Fibroblast of lung (primary cell): Measurements from ENCODE around the gene OBSCN. TPM values are rescaled to one million over a fixed set of nuclear protein-coding genes. Genes with fewer than 3 reads are reported as not detected.

Source experiments
- DNase-seq, 2 donors: peaks; one replicate each; pipeline versions ENCODE4 v3.0.0 to v3.0.0-alpha.2; 2010; ENCODE audit warnings: low read depth in 2 of 2
- H2AFZ ChIP-seq: 2 replicates; pipeline ENCODE4 v1.5.1; 2012; ENCODE audit warnings: low read length, control low read depth, inconsistent platforms
- H3K27ac ChIP-seq: 2 replicates; pipeline ENCODE4 v1.5.1; 2011; ENCODE audit warnings: low read length, control low read depth; ENCODE audit not compliant: insufficient read depth
- H3K27me3 ChIP-seq: 2 replicates; pipeline ENCODE4 v1.5.1; 2011; ENCODE audit warnings: mild to moderate bottlenecking, low read length; ENCODE audit not compliant: control insufficient read depth, insufficient read depth
- H3K36me3 ChIP-seq: 2 replicates; pipeline ENCODE4 v1.5.1; 2011; ENCODE audit warnings: low read length; ENCODE audit not compliant: control insufficient read depth, insufficient read depth
- H3K4me1 ChIP-seq: 2 replicates; pipeline ENCODE4 v1.5.1; 2011; ENCODE audit warnings: low read length; ENCODE audit not compliant: control insufficient read depth, insufficient read depth; ENCODE audit errors: extremely low read depth
- H3K4me2 ChIP-seq: 2 replicates; pipeline ENCODE4 v1.5.1; 2011; ENCODE audit warnings: low read length, control low read depth; ENCODE audit not compliant: insufficient read depth; ENCODE audit errors: extremely low read depth
- H3K4me3 ChIP-seq, 4 experiments: fragments of 200-600 bp in 1 of 4; sonication (generic) in 1 of 4; replicated peaks in 1 of 4; 2 replicates each; pipeline ENCODE4 v1.5.1; 2011 to 2016; ENCODE audit warnings: low read length in 4 of 4, low read depth in 3 of 4, mild to moderate bottlenecking in 3 of 4, control low read depth in 2 of 4, inconsistent platforms in 1 of 4, mixed read lengths in 1 of 4; ENCODE audit not compliant: insufficient read depth in 1 of 4; ENCODE audit errors: control extremely low read depth in 1 of 4
- H3K79me2 ChIP-seq: 2 replicates; pipeline ENCODE4 v1.5.1; 2012; ENCODE audit warnings: mild to moderate bottlenecking, low read length, inconsistent platforms; ENCODE audit not compliant: control insufficient read depth, insufficient read depth
- H3K9ac ChIP-seq: 2 replicates; pipeline ENCODE4 v1.5.1; 2011; ENCODE audit warnings: mild to moderate bottlenecking, low read length, control low read depth; ENCODE audit not compliant: insufficient read depth
- H3K9me3 ChIP-seq: 2 replicates; pipeline ENCODE4 v1.5.1; 2012; ENCODE audit warnings: low read depth, low read length; ENCODE audit not compliant: control insufficient read depth, insufficient read depth
- H4K20me1 ChIP-seq: 2 replicates; pipeline ENCODE4 v1.5.1; 2011; ENCODE audit warnings: low read length; ENCODE audit not compliant: control insufficient read depth, insufficient read depth; ENCODE audit errors: extremely low read depth
- CTCF ChIP-seq, 2 donors: IDR thresholded peaks in 1 of 2; conservative IDR thresholded peaks in 1 of 2; 1 replicate in 1 of 2; 2 replicates in 1 of 2; pipeline ENCODE4 v1.5.1; 2011 to 2012; ENCODE audit warnings: low read length in 2 of 2, control low read depth in 1 of 2, inconsistent platforms in 1 of 2, low read depth in 1 of 2, mild to moderate bottlenecking in 1 of 2
- EZH2 ChIP-seq: IDR thresholded peaks from 2 replicates; pipeline ENCODE4 v1.5.1; 2012; ENCODE audit warnings: low read length, control low read depth, mild to moderate bottlenecking; ENCODE audit errors: missing control alignments
- polyA plus RNA-seq, 2 donors: library from polyadenylated mRNA; depleted of rRNA in 1 of 2; stranded (reverse) in 1 of 2; unstranded in 1 of 2; fragments of >200 nt; gene quantifications; 2 replicates each; pipeline ENCODE4 v1.2.1, GENCODE V29; 2011 to 2012; ENCODE audit warnings: missing spikeins in 1 of 2
- total RNA-seq: library from RNA; depleted of rRNA; stranded (reverse); fragments of >200 nt; gene quantifications from 2 replicates; pipeline ENCODE4 v1.2.1, GENCODE V29; 2014

OBSCN gene
- total and polyA plus RNA-seq, 2 donors (not counting 1 experiment from before 2014, with no cell fraction given): 0.87 to 16.8 TPM

GRCh38 chr1:228289996-228290881 is 82.4 kb downstream of the OBSCN start:
- TF ChIP-seq EZH2: no peak
- TF ChIP-seq CTCF (conservative IDR thresholded peaks at IDR 0.05 in 1 of 2, IDR thresholded peaks at IDR 0.05 in 1 of 2; ENCODE audit: low read depth in 1 of 2, low read length in 2 of 2): no peak
- DNase-seq: no peak
- Histone ChIP-seq H3K4me1 (no peaks in the 10 kb centered on the region), H3K79me2 (no peaks in the 10 kb centered on the region), H3K36me3 (no peaks in the 10 kb centered on the region), H3K4me2 (no peak overlapping the region), H3K4me3 (no peak overlapping the region), H3K9ac (no peak overlapping the region), H4K20me1 (no peaks in the 10 kb centered on the region), H3K27ac (no peak overlapping the region), H3K9me3 (no peaks in the 10 kb centered on the region), H3K27me3 (no peaks in the 10 kb centered on the region), H2AFZ (no peak overlapping the region)

- Histone ChIP-seq H3K9me3 (no peaks in the 10 kb centered on the region), H3K4me1 (no peaks in the 10 kb centered on the region), H3K36me3 (no peaks in the 10 kb centered on the region), H3K27me3 (no peaks in the 10 kb centered on the region), H4K20me1 (no peaks in the 10 kb centered on the region), H3K4me3 (no peak overlapping the region), H3K79me2 (no peaks in the 10 kb centered on the region), H3K4me2 (no peak overlapping the region), H3K9ac (no peak overlapping the region), H3K27ac (no peak overlapping the region), H2AFZ (no peak overlapping the region)
- no peak for DNase-seq
- no peak for TF ChIP-seq EZH2
- no peak for TF ChIP-seq CTCF (conservative IDR thresholded peaks at IDR 0.05 in 1 of 2, IDR thresholded peaks at IDR 0.05 in 1 of 2; ENCODE audit: low read depth in 1 of 2, low read length in 2 of 2)
Observed at GRCh38 chr1:228291906-228292608, 84.2 kb downstream of the OBSCN start.

- H4K20me1 ChIP-seq: no peaks in the 10 kb centered on the region
- no peak overlapping the region for H3K9ac ChIP-seq
- DNase-seq: no peak
- TF ChIP-seq EZH2: no peak
- no peak for TF ChIP-seq CTCF (conservative IDR thresholded peaks at IDR 0.05 in 1 of 2, IDR thresholded peaks at IDR 0.05 in 1 of 2; ENCODE audit: low read depth in 1 of 2, low read length in 2 of 2)
- no peak overlapping the region for H3K4me2 ChIP-seq
- no peaks in the 10 kb centered on the region for H3K4me1 ChIP-seq
- no peaks in the 10 kb centered on the region for H3K79me2 ChIP-seq
- H2AFZ ChIP-seq: no peak overlapping the region
- H3K27me3 ChIP-seq: no peaks in the 10 kb centered on the region
- H3K27ac ChIP-seq: no peak overlapping the region
- H3K36me3 ChIP-seq: no peaks in the 10 kb centered on the region
- H3K4me3 ChIP-seq: no peak overlapping the region
- no peaks in the 10 kb centered on the region for H3K9me3 ChIP-seq
Observed at GRCh38 chr1:228292609-228292911, 84.7 kb downstream of the OBSCN start.
